Trophoblast cell (in vitro differentiated cells and primary cell): ENCODE measurements around the gene TPX2.

Source experiments
- DNase-seq, 2 donors: peaks; one replicate each; pipeline ENCODE4 v3.0.0-alpha.2; 2016
- H2AFZ ChIP-seq: 2 replicates; pipeline ENCODE4 v1.6.1; 2013; ENCODE audit warnings: low read length, moderate library complexity, mild to moderate bottlenecking; ENCODE audit not compliant: insufficient read depth, poor library complexity
- H2AK5ac ChIP-seq: 2 replicates; pipeline ENCODE4 v1.6.1; 2013; ENCODE audit warnings: mild to moderate bottlenecking, low read length
- H2BK120ac ChIP-seq: 2 replicates; pipeline ENCODE4 v1.6.1; 2013; ENCODE audit warnings: low read length, mild to moderate bottlenecking, moderate library complexity; ENCODE audit not compliant: insufficient read depth, poor library complexity
- H2BK12ac ChIP-seq: 2 replicates; pipeline ENCODE4 v1.6.1; 2013; ENCODE audit warnings: mild to moderate bottlenecking, low read length, moderate library complexity
- H2BK5ac ChIP-seq: 2 replicates; pipeline ENCODE4 v1.6.1; 2013; ENCODE audit warnings: low read length, low read depth, moderate library complexity, mild to moderate bottlenecking; ENCODE audit not compliant: poor library complexity
- H3K14ac ChIP-seq: 2 replicates; pipeline ENCODE4 v1.6.1; 2013; ENCODE audit warnings: mild to moderate bottlenecking, low read length
- H3K18ac ChIP-seq: 2 replicates; pipeline ENCODE4 v1.6.1; 2013; ENCODE audit warnings: mild to moderate bottlenecking, low read length
- H3K23ac ChIP-seq: 2 replicates; pipeline ENCODE4 v1.6.1; 2013; ENCODE audit warnings: low read length
- H3K27ac ChIP-seq: 2 replicates; pipeline ENCODE4 v1.5.1; 2013; ENCODE audit warnings: low read depth, mild to moderate bottlenecking, inconsistent platforms, low read length, moderate library complexity
- H3K27me3 ChIP-seq: 2 replicates; pipeline ENCODE4 v1.6.1; 2013; ENCODE audit warnings: inconsistent platforms, mild to moderate bottlenecking, low read length, moderate library complexity; ENCODE audit not compliant: insufficient read depth
- H3K36me3 ChIP-seq, 2 experiments: 1 replicate in 1 of 2; 2 replicates in 1 of 2; pipeline ENCODE4 v1.6.1; 2013; ENCODE audit warnings: low read length in 2 of 2, mild to moderate bottlenecking in 2 of 2, moderate library complexity in 1 of 2; ENCODE audit not compliant: insufficient read depth in 2 of 2, control insufficient read depth in 1 of 2
- H3K4ac ChIP-seq: 2 replicates; pipeline ENCODE4 v1.6.1; 2013; ENCODE audit warnings: low read depth, mild to moderate bottlenecking, low read length, moderate library complexity
- H3K4me1 ChIP-seq, 2 experiments: 1 replicate in 1 of 2; 2 replicates in 1 of 2; pipeline ENCODE4 v1.6.1; 2013; ENCODE audit warnings: low read length in 2 of 2, mild to moderate bottlenecking in 2 of 2, moderate library complexity in 1 of 2; ENCODE audit not compliant: insufficient read depth in 2 of 2, control insufficient read depth in 1 of 2
- H3K4me2 ChIP-seq: 2 replicates; pipeline ENCODE4 v1.6.1; 2013; ENCODE audit warnings: inconsistent platforms, mild to moderate bottlenecking, low read length, moderate library complexity
- H3K4me3 ChIP-seq: 2 replicates; pipeline ENCODE4 v1.5.1; 2013; ENCODE audit warnings: mild to moderate bottlenecking, low read depth, low read length, inconsistent platforms
- H3K79me1 ChIP-seq: one replicate; pipeline ENCODE4 v1.6.1; 2013; ENCODE audit warnings: low read length
- H3K79me2 ChIP-seq: 2 replicates; pipeline ENCODE4 v1.6.1; 2013; ENCODE audit warnings: low read length, mild to moderate bottlenecking; ENCODE audit not compliant: control insufficient read depth, insufficient read depth, poor library complexity
- H3K9ac ChIP-seq: 2 replicates; pipeline ENCODE4 v1.6.1; 2013; ENCODE audit warnings: mild to moderate bottlenecking, low read length
- H3K9me3 ChIP-seq: 2 replicates; pipeline ENCODE4 v1.6.1; 2013; ENCODE audit warnings: low read depth, mild to moderate bottlenecking, control low read depth, inconsistent platforms, low read length; ENCODE audit not compliant: insufficient read depth
- H4K12ac ChIP-seq: 2 replicates; pipeline ENCODE4 v1.6.1; 2013; ENCODE audit warnings: low read depth, mild to moderate bottlenecking, low read length, moderate library complexity
- H4K8ac ChIP-seq: 2 replicates; pipeline ENCODE4 v1.6.1; 2013; ENCODE audit warnings: low read depth, mild to moderate bottlenecking, low read length, moderate library complexity
- H4K91ac ChIP-seq: one replicate; pipeline ENCODE4 v1.6.1; 2013; ENCODE audit warnings: low read depth, mild to moderate bottlenecking, low read length, moderate library complexity
- WGBS: extraction: QIAGEN DNeasy Blood & Tissue Kit; methylation state at CpG from one replicate; pipeline ENCODE4 v1.1.7; 2013; ENCODE audit warnings: missing lambda C conversion rate; ENCODE audit not compliant: insufficient read length, insufficient coverage; ENCODE audit errors: extremely low coverage; 5-methylcytosine and 5-hydroxymethylcytosine counted together

TPX2 gene

GRCh38 chr20:31720486-31721407, 18.3 kb upstream of the TPX2 start:
- H4K91ac ChIP-seq, result peak overlapping the region; percentile 67
- peak overlapping the region; percentile 71 for H2BK12ac ChIP-seq
- peak overlapping the region; percentile 49 for H2BK120ac ChIP-seq
- H4K12ac ChIP-seq, result no peak overlapping the region
- DNase-seq, result no peak
- no CpG with 5 or more reads among the region's 7 CpGs for WGBS
- peaks cover 31 to 40% of the 10 kb centered on the region in 2 experiments for H3K4me1 ChIP-seq
- H3K79me1 ChIP-seq, result peaks cover 41% of the 10 kb centered on the region
- peaks cover 0 to 4% of the 10 kb centered on the region in 2 experiments for H3K36me3 ChIP-seq
- H3K4me2 ChIP-seq, result peak overlapping the region; percentile 84
- no peak overlapping the region for H3K23ac ChIP-seq
- H3K27ac ChIP-seq, result peak overlapping the region; percentile 82
- peaks cover 25% of the 10 kb centered on the region for H3K79me2 ChIP-seq
- no peak overlapping the region for H2AFZ ChIP-seq
- peak overlapping the region; percentile 55 for H4K8ac ChIP-seq
- H3K4ac ChIP-seq, result peak overlapping the region; percentile 49
- no peaks in the 10 kb centered on the region for H3K9me3 ChIP-seq
- no peaks in the 10 kb centered on the region for H3K27me3 ChIP-seq
- peak overlapping the region; percentile 54 for H2BK5ac ChIP-seq
- peak overlapping the region; percentile 49 for H2AK5ac ChIP-seq
- peak overlapping the region; percentile 22 for H3K18ac ChIP-seq
- peak overlapping the region; percentile 19 for H3K9ac ChIP-seq
- no peak overlapping the region for H3K4me3 ChIP-seq
- peak overlapping the region; percentile 36 for H3K14ac ChIP-seq

GRCh38 chr20:31721408-31722256, 17.5 kb upstream of the TPX2 start:
- peak overlapping the region; percentile 87 for H4K91ac ChIP-seq
- H2BK120ac ChIP-seq, result peak overlapping the region; percentile 65
- peak overlapping the region; percentile 57 for H2BK5ac ChIP-seq
- H3K4me1 ChIP-seq, result peaks cover 31 to 40% of the 10 kb centered on the region in 2 experiments
- peak overlapping the region; percentile 80 for H3K14ac ChIP-seq
- no peaks in the 10 kb centered on the region for H3K9me3 ChIP-seq
- no peak overlapping the region for H3K9ac ChIP-seq
- H3K79me1 ChIP-seq, result peaks cover 41% of the 10 kb centered on the region
- peak overlapping the region; percentile 88 for H3K18ac ChIP-seq
- WGBS, result no CpG with 5 or more reads among the region's 22 CpGs
- peak overlapping the region; percentile 51 for H4K8ac ChIP-seq
- peak overlapping the region; percentile 67 for H4K12ac ChIP-seq
- H2AFZ ChIP-seq, result peak overlapping the region; percentile 31
- peak overlapping the region; percentile 20 for H3K27ac ChIP-seq
- H3K4me2 ChIP-seq, result peak overlapping the region; percentile 84
- H3K23ac ChIP-seq, result no peak overlapping the region
- peak overlapping the region; percentile 98 for H2AK5ac ChIP-seq
- H3K79me2 ChIP-seq, result peaks cover 25% of the 10 kb centered on the region
- H2BK12ac ChIP-seq, result peak overlapping the region; percentile 82
- H3K36me3 ChIP-seq, result peaks cover 0 to 4% of the 10 kb centered on the region in 2 experiments
- no peak overlapping the region for H3K4me3 ChIP-seq
- H3K4ac ChIP-seq, result peak overlapping the region; percentile 97
- DNase-seq, result no peak
- no peaks in the 10 kb centered on the region for H3K27me3 ChIP-seq

GRCh38 chr20:31722257-31723068, 16.6 kb upstream of the TPX2 start, which contains the start of gene BCL2L1:
BCL2L1 (minus strand) TSS chr20:31722868; CDS start chr20:31722218, 650 bp downstream.
- H3K4ac ChIP-seq, result peak within 1 kb of the TSS; percentile 97
- WGBS, result no CpG with 5 or more reads among the region's 38 CpGs

More at GRCh38 chr20:31722257-31723068, 16.6 kb upstream of the TPX2 start, which contains the start of gene BCL2L1:
- DNase-seq, result peak; percentile 77 to 86
- peaks cover 29 to 37% of the 10 kb centered on the region in 2 experiments for H3K4me1 ChIP-seq
- peak within 1 kb of the TSS; percentile 98 for H2AK5ac ChIP-seq
- peaks cover 36% of the 10 kb centered on the region for H3K79me1 ChIP-seq
- no peak within 1 kb of the TSS for H3K23ac ChIP-seq
- H2BK12ac ChIP-seq, result peak within 1 kb of the TSS; percentile 82
- peaks cover 23% of the 10 kb centered on the region for H3K79me2 ChIP-seq
- peak within 1 kb of the TSS; percentile 78 for H3K4me3 ChIP-seq
- no peaks in the 10 kb centered on the region for H3K9me3 ChIP-seq
- no peaks in the 10 kb centered on the region for H3K27me3 ChIP-seq
- H3K4me2 ChIP-seq, result peak within 1 kb of the TSS; percentile 84
- H3K14ac ChIP-seq, result peak within 1 kb of the TSS; percentile 97
- peak within 1 kb of the TSS; percentile 99 for H2AFZ ChIP-seq
- H3K27ac ChIP-seq, result peak within 1 kb of the TSS; percentile 87
- H2BK120ac ChIP-seq, result peak within 1 kb of the TSS; percentile 99
- peak within 1 kb of the TSS; percentile 98 for H3K18ac ChIP-seq
- peaks cover 0 to 4% of the 10 kb centered on the region in 2 experiments for H3K36me3 ChIP-seq
- H4K12ac ChIP-seq, result peak within 1 kb of the TSS; percentile 94
- peak within 1 kb of the TSS; percentile 100 for H4K8ac ChIP-seq
- peak within 1 kb of the TSS; percentile 98 for H2BK5ac ChIP-seq
- peak within 1 kb of the TSS; percentile 97 for H4K91ac ChIP-seq
- H3K9ac ChIP-seq, result peak within 1 kb of the TSS; percentile 87
